Memory B cell (primary cell): Measurements from ENCODE around the gene BPIFB1.

Experiments
- ATAC-seq: fragments of 150-1000 bp; cut with Tn5 transposase; 2 replicates; pipeline ENCODE4 v1.10.0; 2021; ENCODE audit warnings: low read depth, mild to moderate bottlenecking, moderate library complexity
- DNase-seq, 2 donors: peaks; one replicate each; pipeline ENCODE4 v3.0.0; 2022; ENCODE audit warnings: low spot score in 2 of 2
- H3K27ac Mint-ChIP-seq: one replicate; pipeline ENCODE4 v1.8.0; 2022; ENCODE audit warnings: mild to moderate bottlenecking, moderate library complexity, mixed read lengths
- H3K27me3 Mint-ChIP-seq: one replicate; pipeline ENCODE4 v1.8.0; 2022; ENCODE audit warnings: mixed read lengths
- H3K36me3 Mint-ChIP-seq: one replicate; pipeline ENCODE4 v1.8.0; 2022; ENCODE audit warnings: mild to moderate bottlenecking, mixed read lengths
- H3K4me1 Mint-ChIP-seq: one replicate; pipeline ENCODE4 v1.8.0; 2022; ENCODE audit warnings: mixed read lengths
- H3K4me3 Mint-ChIP-seq: one replicate; pipeline ENCODE4 v1.8.0; 2022; ENCODE audit warnings: mild to moderate bottlenecking, moderate library complexity, mixed read lengths
- H3K9me3 Mint-ChIP-seq: one replicate; pipeline ENCODE4 v1.8.0; 2022; ENCODE audit warnings: mixed read lengths

The BPIFB1 gene

GRCh38 chr20:33337119-33337518 is 54.1 kb downstream of the BPIFB1 start:
- Mint-ChIP-seq H3K27me3 (peaks cover 11% of the 10 kb centered on the region), H3K36me3 (peaks cover 2% of the 10 kb centered on the region), H3K9me3 (peaks cover 1% of the 10 kb centered on the region), H3K4me3 (peak overlapping the region; percentile 0), H3K27ac (no peak overlapping the region), H3K4me1 (peaks cover 10% of the 10 kb centered on the region)
- ATAC-seq (no peak), DNase-seq (no peak)

GRCh38 chr20:33337531-33338165 is 54.6 kb downstream of the BPIFB1 start:
- DNase-seq: no peak
- ATAC-seq: peak; percentile 31
- no peak overlapping the region for H3K27ac Mint-ChIP-seq
- H3K27me3 Mint-ChIP-seq: peaks cover 10% of the 10 kb centered on the region
- H3K4me3 Mint-ChIP-seq: peak overlapping the region; percentile 13
- peaks cover 2% of the 10 kb centered on the region for H3K36me3 Mint-ChIP-seq
- H3K9me3 Mint-ChIP-seq: peaks cover 1% of the 10 kb centered on the region
- H3K4me1 Mint-ChIP-seq: peaks cover 10% of the 10 kb centered on the region

- peaks cover 10% of the 10 kb centered on the region for H3K27me3 Mint-ChIP-seq
- peaks cover 1% of the 10 kb centered on the region for H3K9me3 Mint-ChIP-seq
- DNase-seq (no peak), ATAC-seq (no peak)
- H3K4me3 Mint-ChIP-seq: no peak overlapping the region
- peaks cover 2% of the 10 kb centered on the region for H3K36me3 Mint-ChIP-seq
- H3K4me1 Mint-ChIP-seq: peaks cover 10% of the 10 kb centered on the region
- no peak overlapping the region for H3K27ac Mint-ChIP-seq
These were observed 55.6 kb downstream of the BPIFB1 start for GRCh38 chr20:33338467-33339258.

- no peak for DNase-seq
- no peak for ATAC-seq
- H3K9me3 Mint-ChIP-seq: peaks cover 1% of the 10 kb centered on the region
- no peak overlapping the region for H3K27ac Mint-ChIP-seq
- H3K4me1 Mint-ChIP-seq: peaks cover 10% of the 10 kb centered on the region
- H3K36me3 Mint-ChIP-seq: peaks cover 2% of the 10 kb centered on the region
- no peak overlapping the region for H3K4me3 Mint-ChIP-seq
- H3K27me3 Mint-ChIP-seq: peaks cover 4% of the 10 kb centered on the region
These were observed 56.6 kb downstream of the BPIFB1 start for GRCh38 chr20:33339515-33340058.

GRCh38 chr20:33343521-33343920 is 60.5 kb downstream of the BPIFB1 start:
- ATAC-seq: no peak
- peaks cover 3% of the 10 kb centered on the region for H3K27me3 Mint-ChIP-seq

GRCh38 chr20:33345342-33345741 is 62.3 kb downstream of the BPIFB1 start:
- ATAC-seq: no peak
- H3K9me3 Mint-ChIP-seq: no peaks in the 10 kb centered on the region

More at GRCh38 chr20:33343521-33343920, 60.5 kb downstream of the BPIFB1 start:
- Mint-ChIP-seq H3K4me3 (no peak overlapping the region), H3K36me3 (no peaks in the 10 kb centered on the region), H3K4me1 (peaks cover 4% of the 10 kb centered on the region), H3K9me3 (no peaks in the 10 kb centered on the region), H3K27ac (no peak overlapping the region)
- no peak for DNase-seq

GRCh38 chr20:33348136-33348937 is 65.3 kb downstream of the BPIFB1 start:
- Mint-ChIP-seq H3K27ac (no peak overlapping the region), H3K9me3 (no peaks in the 10 kb centered on the region), H3K27me3 (no peaks in the 10 kb centered on the region), H3K36me3 (peaks cover 17% of the 10 kb centered on the region), H3K4me1 (peaks cover 4% of the 10 kb centered on the region), H3K4me3 (no peak overlapping the region)
- ATAC-seq (no peak), DNase-seq (no peak)

More at GRCh38 chr20:33345342-33345741, 62.3 kb downstream of the BPIFB1 start:
- Mint-ChIP-seq H3K4me3 (no peak overlapping the region), H3K36me3 (peaks cover 6% of the 10 kb centered on the region), H3K4me1 (peaks cover 4% of the 10 kb centered on the region), H3K27ac (no peak overlapping the region), H3K27me3 (peaks cover 3% of the 10 kb centered on the region)
- no peak for DNase-seq

GRCh38 chr20:33349493-33349892 is 66.5 kb downstream of the BPIFB1 start:
- H3K27me3 Mint-ChIP-seq: no peaks in the 10 kb centered on the region
- H3K36me3 Mint-ChIP-seq: peaks cover 20% of the 10 kb centered on the region
- no peaks in the 10 kb centered on the region for H3K9me3 Mint-ChIP-seq
- ATAC-seq (no peak), DNase-seq (no peak)
- no peak overlapping the region for H3K4me3 Mint-ChIP-seq
- H3K4me1 Mint-ChIP-seq: peaks cover 4% of the 10 kb centered on the region
- no peak overlapping the region for H3K27ac Mint-ChIP-seq

GRCh38 chr20:33351696-33352095 is 68.7 kb downstream of the BPIFB1 start:
- H3K4me1 Mint-ChIP-seq: no peaks in the 10 kb centered on the region
- no peak overlapping the region for H3K4me3 Mint-ChIP-seq
- peaks cover 24% of the 10 kb centered on the region for H3K36me3 Mint-ChIP-seq
- no peak for DNase-seq
- H3K9me3 Mint-ChIP-seq: no peaks in the 10 kb centered on the region
- no peak overlapping the region for H3K27ac Mint-ChIP-seq
- no peak for ATAC-seq
- no peaks in the 10 kb centered on the region for H3K27me3 Mint-ChIP-seq

- Mint-ChIP-seq H3K9me3 (no peaks in the 10 kb centered on the region), H3K4me1 (no peaks in the 10 kb centered on the region), H3K27me3 (no peaks in the 10 kb centered on the region), H3K4me3 (no peak overlapping the region), H3K36me3 (peaks cover 24% of the 10 kb centered on the region), H3K27ac (no peak overlapping the region)
- ATAC-seq: no peak
- DNase-seq: no peak
These were observed 69.4 kb downstream of the BPIFB1 start for GRCh38 chr20:33352258-33353012.

- no peak overlapping the region for H3K4me3 Mint-ChIP-seq
- no peaks in the 10 kb centered on the region for H3K9me3 Mint-ChIP-seq
- H3K27me3 Mint-ChIP-seq: no peaks in the 10 kb centered on the region
- no peak overlapping the region for H3K27ac Mint-ChIP-seq
- ATAC-seq (no peak), DNase-seq (no peak)
- H3K36me3 Mint-ChIP-seq: peaks cover 24% of the 10 kb centered on the region
- no peaks in the 10 kb centered on the region for H3K4me1 Mint-ChIP-seq
These were observed 70.0 kb downstream of the BPIFB1 start for GRCh38 chr20:33353013-33353402.
